Liver (tissue), 3 donors: ENCODE measurements around the gene IFRD1.

Source experiments
- RAD21 ChIP-seq, 2 donors: IDR thresholded peaks; 2 replicates each; pipeline ENCODE4 v1.6.1; 2016; ENCODE audit warnings: antibody characterized with exemption in 2 of 2, mild to moderate bottlenecking in 2 of 2
- RXRA ChIP-seq, 2 donors: IDR thresholded peaks; 2 replicates each; pipeline ENCODE4 v1.6.1; 2017 to 2018; ENCODE audit warnings: antibody characterized with exemption in 2 of 2, mild to moderate bottlenecking in 1 of 2
- SP1 ChIP-seq: IDR thresholded peaks from 2 replicates; pipeline ENCODE4 v1.6.1; 2018; ENCODE audit warnings: antibody characterized with exemption, mild to moderate bottlenecking
- YY1 ChIP-seq: IDR thresholded peaks from 2 replicates; pipeline ENCODE4 v1.6.1; 2016; ENCODE audit warnings: antibody characterized with exemption, mild to moderate bottlenecking
- TF ChIP-seq, protein P1 (sequence below): fragments of 150-350 bp; IDR thresholded peaks from 2 replicates; pipeline ENCODE4 v1.5.1; 2017; ENCODE audit warnings: improper control_type of control experiment, low read depth, low read length; ENCODE audit not compliant: missing input control
- TF ChIP-seq, protein P2 (sequence below): IDR thresholded peaks from 2 replicates; pipeline ENCODE4 v1.6.1; 2016; ENCODE audit warnings: antibody characterized with exemption
- TF ChIP-seq, protein P3 (sequence below): IDR thresholded peaks from 2 replicates; pipeline ENCODE4 v1.6.1; 2016; ENCODE audit warnings: antibody characterized with exemption, mild to moderate bottlenecking
- TF ChIP-seq, protein P4 (sequence below): IDR thresholded peaks from 2 replicates; pipeline ENCODE4 v1.6.1; 2016; ENCODE audit warnings: antibody characterized with exemption
- donor health status: healthy.
- donor health status: healthy.

DNA sequence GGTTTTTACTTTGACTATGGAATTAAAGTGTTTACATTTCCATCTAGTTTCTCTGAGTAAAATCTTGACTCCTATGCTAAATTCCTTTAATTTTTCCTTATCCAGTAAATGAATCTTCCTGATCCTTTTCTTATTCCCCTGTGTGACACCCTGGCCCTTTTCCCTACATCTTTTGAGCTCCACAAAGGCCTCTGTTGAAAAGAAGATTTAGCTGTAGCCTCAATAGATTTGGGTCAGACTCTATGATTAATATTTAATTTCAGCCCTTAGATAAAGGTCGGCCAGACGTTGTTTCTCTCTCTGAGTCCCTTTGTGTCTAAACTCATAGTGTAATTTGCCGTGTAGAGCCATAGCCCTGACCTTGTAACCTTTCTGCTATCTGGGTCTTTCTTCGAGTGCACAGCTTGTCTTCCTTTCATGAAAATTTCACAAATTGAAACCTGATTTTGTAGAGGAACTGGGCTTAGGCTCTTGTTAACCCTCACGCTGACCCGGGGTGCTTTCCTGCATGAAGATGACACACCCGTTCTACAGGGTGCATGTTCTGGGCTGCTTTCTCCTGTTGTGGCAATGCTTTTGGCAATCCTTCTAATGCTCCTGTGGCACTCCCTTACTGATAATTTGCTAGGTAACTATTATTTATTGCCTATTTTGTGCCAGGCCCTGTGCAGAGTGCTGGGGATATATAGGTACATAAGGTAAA lies 51.7 kb downstream of the IFRD1 start:
- TF ChIP-seq, protein P1, sequence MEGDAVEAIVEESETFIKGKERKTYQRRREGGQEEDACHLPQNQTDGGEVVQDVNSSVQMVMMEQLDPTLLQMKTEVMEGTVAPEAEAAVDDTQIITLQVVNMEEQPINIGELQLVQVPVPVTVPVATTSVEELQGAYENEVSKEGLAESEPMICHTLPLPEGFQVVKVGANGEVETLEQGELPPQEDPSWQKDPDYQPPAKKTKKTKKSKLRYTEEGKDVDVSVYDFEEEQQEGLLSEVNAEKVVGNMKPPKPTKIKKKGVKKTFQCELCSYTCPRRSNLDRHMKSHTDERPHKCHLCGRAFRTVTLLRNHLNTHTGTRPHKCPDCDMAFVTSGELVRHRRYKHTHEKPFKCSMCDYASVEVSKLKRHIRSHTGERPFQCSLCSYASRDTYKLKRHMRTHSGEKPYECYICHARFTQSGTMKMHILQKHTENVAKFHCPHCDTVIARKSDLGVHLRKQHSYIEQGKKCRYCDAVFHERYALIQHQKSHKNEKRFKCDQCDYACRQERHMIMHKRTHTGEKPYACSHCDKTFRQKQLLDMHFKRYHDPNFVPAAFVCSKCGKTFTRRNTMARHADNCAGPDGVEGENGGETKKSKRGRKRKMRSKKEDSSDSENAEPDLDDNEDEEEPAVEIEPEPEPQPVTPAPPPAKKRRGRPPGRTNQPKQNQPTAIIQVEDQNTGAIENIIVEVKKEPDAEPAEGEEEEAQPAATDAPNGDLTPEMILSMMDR, result no peak
- TF ChIP-seq, protein P2, sequence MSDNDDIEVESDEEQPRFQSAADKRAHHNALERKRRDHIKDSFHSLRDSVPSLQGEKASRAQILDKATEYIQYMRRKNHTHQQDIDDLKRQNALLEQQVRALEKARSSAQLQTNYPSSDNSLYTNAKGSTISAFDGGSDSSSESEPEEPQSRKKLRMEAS, result no peak
- TF ChIP-seq, protein P3, sequence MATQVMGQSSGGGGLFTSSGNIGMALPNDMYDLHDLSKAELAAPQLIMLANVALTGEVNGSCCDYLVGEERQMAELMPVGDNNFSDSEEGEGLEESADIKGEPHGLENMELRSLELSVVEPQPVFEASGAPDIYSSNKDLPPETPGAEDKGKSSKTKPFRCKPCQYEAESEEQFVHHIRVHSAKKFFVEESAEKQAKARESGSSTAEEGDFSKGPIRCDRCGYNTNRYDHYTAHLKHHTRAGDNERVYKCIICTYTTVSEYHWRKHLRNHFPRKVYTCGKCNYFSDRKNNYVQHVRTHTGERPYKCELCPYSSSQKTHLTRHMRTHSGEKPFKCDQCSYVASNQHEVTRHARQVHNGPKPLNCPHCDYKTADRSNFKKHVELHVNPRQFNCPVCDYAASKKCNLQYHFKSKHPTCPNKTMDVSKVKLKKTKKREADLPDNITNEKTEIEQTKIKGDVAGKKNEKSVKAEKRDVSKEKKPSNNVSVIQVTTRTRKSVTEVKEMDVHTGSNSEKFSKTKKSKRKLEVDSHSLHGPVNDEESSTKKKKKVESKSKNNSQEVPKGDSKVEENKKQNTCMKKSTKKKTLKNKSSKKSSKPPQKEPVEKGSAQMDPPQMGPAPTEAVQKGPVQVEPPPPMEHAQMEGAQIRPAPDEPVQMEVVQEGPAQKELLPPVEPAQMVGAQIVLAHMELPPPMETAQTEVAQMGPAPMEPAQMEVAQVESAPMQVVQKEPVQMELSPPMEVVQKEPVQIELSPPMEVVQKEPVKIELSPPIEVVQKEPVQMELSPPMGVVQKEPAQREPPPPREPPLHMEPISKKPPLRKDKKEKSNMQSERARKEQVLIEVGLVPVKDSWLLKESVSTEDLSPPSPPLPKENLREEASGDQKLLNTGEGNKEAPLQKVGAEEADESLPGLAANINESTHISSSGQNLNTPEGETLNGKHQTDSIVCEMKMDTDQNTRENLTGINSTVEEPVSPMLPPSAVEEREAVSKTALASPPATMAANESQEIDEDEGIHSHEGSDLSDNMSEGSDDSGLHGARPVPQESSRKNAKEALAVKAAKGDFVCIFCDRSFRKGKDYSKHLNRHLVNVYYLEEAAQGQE, result no peak
- no peak for TF ChIP-seq YY1
- no peak for TF ChIP-seq SP1
- no peak for TF ChIP-seq RAD21 (IDR thresholded peaks at IDR 0.05)
- no peak for TF ChIP-seq RXRA (IDR thresholded peaks at IDR 0.05)
- TF ChIP-seq, protein P4, sequence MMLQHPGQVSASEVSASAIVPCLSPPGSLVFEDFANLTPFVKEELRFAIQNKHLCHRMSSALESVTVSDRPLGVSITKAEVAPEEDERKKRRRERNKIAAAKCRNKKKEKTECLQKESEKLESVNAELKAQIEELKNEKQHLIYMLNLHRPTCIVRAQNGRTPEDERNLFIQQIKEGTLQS, result no peak
